ENCODE results near the gene KRTAP5-1. TPM values are rescaled to one million over a fixed set of nuclear protein-coding genes. Genes with fewer than 3 reads are reported as not detected.

The KRTAP5-1 gene
- total and polyA plus RNA-seq, 8 donors, result 0.50 TPM; not detected in 7

GRCh38 chr11:1560649-1561251, 24.3 kb downstream of the KRTAP5-1 start:
- Histone ChIP-seq H3K36me3 (peaks cover 3 to 59% (median 32%) of the 10 kb centered on the region in 4 donors), H3K9me3 (no peaks in the 10 kb centered on the region), H3K27ac (peak overlapping the region in 3 of 5 donors; percentile 87 to 94 (median 88)), H3K27me3 (peaks cover 0 to 10% (median 0%) of the 10 kb centered on the region in 3 donors), H3K4me3 (no peak overlapping the region), H3K4me1 (peaks cover 26 to 60% (median 46%) of the 10 kb centered on the region in 4 donors)
- peak in 1 of 2 donors; percentile 7 for DNase-seq
- TF ChIP-seq POLR2AphosphoS5 (IDR thresholded peaks at IDR 0.05), result no peak
- TF ChIP-seq POLR2A (IDR thresholded peaks at IDR 0.05), result no peak
- TF ChIP-seq CTCF (IDR thresholded peaks at IDR 0.05), result no peak
- no peak for TF ChIP-seq EP300 (IDR thresholded peaks at IDR 0.05)
- intact Hi-C loops (cut with DNase I; ENCODE audit: low total_unique reads), result no loop called here
- WGBS, 5 donors, result 85 to 97% (median 94%) methylated on average over 4 to 8 of the region's 8 CpGs

- intact Hi-C loops (cut with DNase I; ENCODE audit: low total_unique reads), result no loop called here
- 81 to 88% (median 82%) methylated on average over 12 to 15 of the region's 15 CpGs for WGBS, 5 donors
- H3K4me1 ChIP-seq, result peaks cover 26 to 63% (median 44%) of the 10 kb centered on the region in 4 donors
- H3K27me3 ChIP-seq, result peaks cover 0 to 16% (median 0%) of the 10 kb centered on the region in 3 donors
- TF ChIP-seq POLR2AphosphoS5 (IDR thresholded peaks at IDR 0.05) (no peak), EP300 (IDR thresholded peaks at IDR 0.05) (no peak), CTCF (IDR thresholded peaks at IDR 0.05) (no peak), POLR2A (IDR thresholded peaks at IDR 0.05) (no peak)
- H3K27ac ChIP-seq, result peak overlapping the region; percentile 87 to 94 (median 89)
- no peaks in the 10 kb centered on the region for H3K9me3 ChIP-seq
- peaks cover 3 to 53% (median 27%) of the 10 kb centered on the region in 4 donors for H3K36me3 ChIP-seq
- DNase-seq, result no peak
- no peak overlapping the region for H3K4me3 ChIP-seq
Observed at GRCh38 chr11:1560002-1560648, 25.0 kb downstream of the KRTAP5-1 start.

- H3K4me3 ChIP-seq, result peak overlapping the region in 2 of 4 donors; percentile 5 to 10
- intact Hi-C loops (cut with DNase I; ENCODE audit: low total_unique reads), result no loop called here
- TF ChIP-seq CTCF (IDR thresholded peaks at IDR 0.05), result peak in 1 of 7 experiments; percentile 7
- TF ChIP-seq POLR2AphosphoS5 (IDR thresholded peaks at IDR 0.05), result peak; percentile 40 to 90 (median 62)
- no peak for TF ChIP-seq POLR2A (IDR thresholded peaks at IDR 0.05)
- TF ChIP-seq EP300 (IDR thresholded peaks at IDR 0.05), result peak; percentile 62
- H3K27ac ChIP-seq, result peak overlapping the region; percentile 87 to 94 (median 89)
- H3K9me3 ChIP-seq, result no peaks in the 10 kb centered on the region
- H3K4me1 ChIP-seq, result peaks cover 30 to 63% (median 42%) of the 10 kb centered on the region in 4 donors
- 18 to 41% (median 34%) methylated on average over 16 to 29 of the region's 29 CpGs for WGBS, 5 donors
- peaks cover 0 to 21% (median 0%) of the 10 kb centered on the region in 3 donors for H3K27me3 ChIP-seq
- H3K36me3 ChIP-seq, result peaks cover 3 to 50% (median 26%) of the 10 kb centered on the region in 4 donors
- peak; percentile 89 to 94 for DNase-seq
Observed at GRCh38 chr11:1559111-1559951, 25.8 kb downstream of the KRTAP5-1 start.

- H3K4me3 ChIP-seq, result peak overlapping the region in 2 of 4 donors; percentile 5 to 10
- WGBS, 5 donors, result 40 to 61% (median 49%) methylated on average over 8 to 12 of the region's 12 CpGs
- DNase-seq, result peak in 1 of 2 donors; percentile 34
- peaks cover 0 to 27% (median 0%) of the 10 kb centered on the region in 3 donors for H3K27me3 ChIP-seq
- intact Hi-C loops (cut with DNase I; ENCODE audit: low total_unique reads), result no loop called here
- peak overlapping the region; percentile 87 to 94 (median 89) for H3K27ac ChIP-seq
- H3K4me1 ChIP-seq, result peaks cover 30 to 63% (median 43%) of the 10 kb centered on the region in 4 donors
- H3K36me3 ChIP-seq, result peaks cover 3 to 45% (median 23%) of the 10 kb centered on the region in 4 donors
- no peaks in the 10 kb centered on the region for H3K9me3 ChIP-seq
- no peak for TF ChIP-seq POLR2AphosphoS5 (IDR thresholded peaks at IDR 0.05)
- TF ChIP-seq EP300 (IDR thresholded peaks at IDR 0.05), result no peak
- no peak for TF ChIP-seq CTCF (IDR thresholded peaks at IDR 0.05)
- TF ChIP-seq POLR2A (IDR thresholded peaks at IDR 0.05), result no peak
Observed at GRCh38 chr11:1558775-1559110, 26.3 kb downstream of the KRTAP5-1 start.

Measured in stomach (tissue), 9 donors.